Neural cell (in vitro differentiated cells): ENCODE results near the gene SLC66A1. TPM values are rescaled to one million over a fixed set of nuclear protein-coding genes. Genes with fewer than 3 reads are reported as not detected.

Source experiments
- H2AFZ ChIP-seq: fragments of 200-600, 300-800 bp; sonication (generic), shearing (Covaris generic); 2 replicates; pipeline ENCODE4 v1.6.0; 2014; ENCODE audit warnings: low read depth, mild to moderate bottlenecking, antibody characterized with exemption, low read length, moderate library complexity
- H3F3A ChIP-seq: fragments of 200-600 bp; shearing (Covaris generic); 2 replicates; pipeline ENCODE4 v1.6.1; 2016; ENCODE audit warnings: mild to moderate bottlenecking, moderate library complexity, mixed read lengths, antibody characterized with exemption, low read length; ENCODE audit not compliant: insufficient read depth, poor library complexity, severe bottlenecking
- H3K27ac ChIP-seq: fragments of 200-600, 300-800 bp; sonication (generic), shearing (Covaris generic); 2 replicates; pipeline ENCODE4 v1.5.1; 2014; ENCODE audit warnings: mild to moderate bottlenecking, low read length, moderate library complexity
- H3K27me3 ChIP-seq: fragments of 300-800, 200-600 bp; sonication (generic), shearing (Covaris generic); 2 replicates; pipeline ENCODE4 v1.6.0; 2014; ENCODE audit warnings: mild to moderate bottlenecking, low read depth, low read length, moderate library complexity; ENCODE audit not compliant: insufficient read depth
- H3K36me3 ChIP-seq: fragments of 300-800, 200-600 bp; sonication (generic), shearing (Covaris generic); 2 replicates; pipeline ENCODE4 v1.5.1; 2014; ENCODE audit warnings: mild to moderate bottlenecking, antibody characterized with exemption, low read length, moderate library complexity; ENCODE audit not compliant: insufficient read depth
- H3K4me2 ChIP-seq: fragments of 300-800, 200-600 bp; sonication (generic), shearing (Covaris generic); 2 replicates; pipeline ENCODE4 v1.6.0; 2014; ENCODE audit warnings: mild to moderate bottlenecking, low read length
- H3K4me3 ChIP-seq: fragments of 300-800, 200-600 bp; sonication (generic), shearing (Covaris generic); 2 replicates; pipeline ENCODE4 v1.5.1; 2014; ENCODE audit warnings: mild to moderate bottlenecking, low read length, moderate library complexity
- H3K79me2 ChIP-seq: fragments of 200-600 bp; shearing (Covaris generic); replicated peaks from 2 replicates; pipeline ENCODE4 v1.6.0; 2014; ENCODE audit warnings: mild to moderate bottlenecking, low read length, moderate library complexity; ENCODE audit not compliant: insufficient read depth
- H3K9ac ChIP-seq: fragments of 300-800, 200-600 bp; sonication (generic), shearing (Covaris generic); 2 replicates; pipeline ENCODE4 v1.6.1; 2016; ENCODE audit warnings: mild to moderate bottlenecking, low read length, mixed read lengths
- H3K9me2 ChIP-seq: fragments of 200-600 bp; shearing (Covaris generic); 2 replicates; pipeline ENCODE4 v1.6.1; 2016; ENCODE audit warnings: mild to moderate bottlenecking, low read length, mixed read lengths; ENCODE audit not compliant: insufficient read depth
- H3K9me3 ChIP-seq: fragments of 200-600, 300-800 bp; sonication (generic), shearing (Covaris generic); 2 replicates; pipeline ENCODE4 v1.6.1; 2016; ENCODE audit warnings: mild to moderate bottlenecking, mixed run types, low read length, moderate library complexity, mixed read lengths
- H4K20me1 ChIP-seq: fragments of 200-600 bp; shearing (Covaris generic); 2 replicates; pipeline ENCODE4 v1.6.1; 2016; ENCODE audit warnings: mild to moderate bottlenecking, mixed run types; ENCODE audit not compliant: insufficient read depth
- CTCF ChIP-seq: fragments of 450-650 bp; IDR thresholded peaks from 2 replicates; pipeline ENCODE4 v1.5.1; 2014; ENCODE audit warnings: antibody characterized with exemption, mild to moderate bottlenecking, moderate library complexity; ENCODE audit not compliant: poor library complexity, severe bottlenecking
- EP300 ChIP-seq: fragments of 450-650 bp; conservative IDR thresholded peaks from 2 replicates; pipeline ENCODE4 v1.6.1; 2014; ENCODE audit warnings: antibody characterized with exemption, mild to moderate bottlenecking, moderate library complexity; ENCODE audit not compliant: poor library complexity, severe bottlenecking
- EZH2 ChIP-seq: fragments of 200-600, 300-800 bp; shearing (Covaris generic), sonication (generic); IDR thresholded peaks from 2 replicates; pipeline ENCODE4 v1.6.1; 2014; ENCODE audit warnings: antibody characterized with exemption, low read length, borderline replicate concordance, mild to moderate bottlenecking; ENCODE audit not compliant: insufficient read depth, poor library complexity, severe bottlenecking
- MXI1 ChIP-seq: fragments of 450-650 bp; conservative IDR thresholded peaks from 2 replicates; pipeline ENCODE4 v1.6.1; 2014; ENCODE audit warnings: antibody characterized with exemption, mild to moderate bottlenecking; ENCODE audit not compliant: poor library complexity, severe bottlenecking
- POLR2AphosphoS5 ChIP-seq: IDR thresholded peaks from 2 replicates; pipeline ENCODE4 v1.6.1; 2012
- RAD21 ChIP-seq: fragments of 450-650 bp; conservative IDR thresholded peaks from 2 replicates; pipeline ENCODE4 v1.6.1; 2014; ENCODE audit warnings: antibody characterized with exemption, mild to moderate bottlenecking, moderate library complexity
- REST ChIP-seq: IDR thresholded peaks from 2 replicates; pipeline ENCODE4 v1.6.1; 2012; ENCODE audit warnings: borderline replicate concordance
- SMC3 ChIP-seq: fragments of 450-650 bp; conservative IDR thresholded peaks from 2 replicates; pipeline ENCODE4 v1.6.1; 2014; ENCODE audit warnings: antibody characterized with exemption, mild to moderate bottlenecking, moderate library complexity; ENCODE audit not compliant: poor library complexity
- TAF1 ChIP-seq: IDR thresholded peaks from 2 replicates; pipeline ENCODE4 v1.6.1; 2012; ENCODE audit warnings: low read depth
- polyA plus RNA-seq: library from polyadenylated mRNA; depleted of rRNA; stranded (reverse); fragments of >200 nt; gene quantifications from 2 replicates; pipeline ENCODE4 v1.2.3, GENCODE V29; 2014

SLC66A1 gene
- polyA plus RNA-seq, 1 donor from 2014 or later: 31.8 TPM

GRCh38 chr1:19312782-19313635 is 883 bp downstream of the SLC66A1 start:
- Histone ChIP-seq H3K36me3 (no peaks in the 10 kb centered on the region), H3K27ac (peak overlapping the region; percentile 28), H2AFZ (peak overlapping the region; percentile 40), H3K4me3 (peak overlapping the region; percentile 98), H4K20me1 (no peaks in the 10 kb centered on the region), H3K27me3 (no peaks in the 10 kb centered on the region), H3K4me2 (peak overlapping the region; percentile 88), H3K9me3 (no peaks in the 10 kb centered on the region), H3K9ac (peak overlapping the region; percentile 90), H3K79me2 (peaks cover 12% of the 10 kb centered on the region), H3K9me2 (no peaks in the 10 kb centered on the region), H3F3A (no peaks in the 10 kb centered on the region)
- no peak for TF ChIP-seq POLR2AphosphoS5
- no peak for TF ChIP-seq MXI1
- TF ChIP-seq CTCF: no peak
- TF ChIP-seq RAD21: no peak
- no peak for TF ChIP-seq EZH2
- no peak for TF ChIP-seq REST
- TF ChIP-seq EP300: no peak
- no peak for TF ChIP-seq TAF1
- TF ChIP-seq SMC3: no peak

GRCh38 chr1:19313636-19313959 is 1.5 kb downstream of the SLC66A1 start:
- Histone ChIP-seq H3K4me2 (no peak overlapping the region), H2AFZ (no peak overlapping the region)
- TF ChIP-seq EP300: no peak
- TF ChIP-seq CTCF: no peak
- no peak for TF ChIP-seq MXI1
- no peak for TF ChIP-seq REST
- no peak for TF ChIP-seq POLR2AphosphoS5
- no peak for TF ChIP-seq RAD21
- TF ChIP-seq TAF1: no peak
- no peak for TF ChIP-seq SMC3
- TF ChIP-seq EZH2: no peak

More at GRCh38 chr1:19313636-19313959, 1.5 kb downstream of the SLC66A1 start:
- Histone ChIP-seq H4K20me1 (no peaks in the 10 kb centered on the region), H3K4me3 (peak overlapping the region; percentile 98), H3K9me2 (no peaks in the 10 kb centered on the region), H3K79me2 (peaks cover 12% of the 10 kb centered on the region), H3K36me3 (no peaks in the 10 kb centered on the region), H3K9ac (no peak overlapping the region), H3F3A (no peaks in the 10 kb centered on the region), H3K27ac (no peak overlapping the region), H3K27me3 (no peaks in the 10 kb centered on the region), H3K9me3 (no peaks in the 10 kb centered on the region)
